ENCODE measurements around the gene GTF3A.

GTF3A gene

DNA sequence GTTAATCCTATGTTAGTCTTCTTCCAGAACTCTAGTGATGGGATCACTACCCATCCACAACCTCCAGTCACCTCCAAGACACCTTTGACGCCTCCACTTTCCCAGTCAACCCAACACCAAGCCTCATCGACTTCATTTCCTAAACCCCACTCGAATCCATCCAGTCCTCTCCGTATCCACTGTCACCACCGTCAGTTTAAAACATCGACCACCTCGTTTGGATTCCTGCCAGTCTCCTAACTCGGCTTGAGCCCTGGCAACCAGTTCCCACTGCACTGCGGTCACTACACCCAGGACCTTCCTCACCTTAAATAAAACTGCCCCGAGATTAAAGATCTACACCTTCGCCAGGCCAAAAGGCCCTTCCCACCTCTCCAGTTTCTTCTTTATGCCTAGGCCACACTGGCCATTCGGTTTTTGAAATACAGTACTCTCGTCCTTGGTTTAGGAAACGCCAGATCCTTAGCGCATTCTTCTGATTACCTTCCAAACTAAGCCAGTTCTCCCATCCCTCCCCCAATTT lies 24.7 kb downstream of the GTF3A start:
- DNase-seq: peak; percentile 57

DNA sequence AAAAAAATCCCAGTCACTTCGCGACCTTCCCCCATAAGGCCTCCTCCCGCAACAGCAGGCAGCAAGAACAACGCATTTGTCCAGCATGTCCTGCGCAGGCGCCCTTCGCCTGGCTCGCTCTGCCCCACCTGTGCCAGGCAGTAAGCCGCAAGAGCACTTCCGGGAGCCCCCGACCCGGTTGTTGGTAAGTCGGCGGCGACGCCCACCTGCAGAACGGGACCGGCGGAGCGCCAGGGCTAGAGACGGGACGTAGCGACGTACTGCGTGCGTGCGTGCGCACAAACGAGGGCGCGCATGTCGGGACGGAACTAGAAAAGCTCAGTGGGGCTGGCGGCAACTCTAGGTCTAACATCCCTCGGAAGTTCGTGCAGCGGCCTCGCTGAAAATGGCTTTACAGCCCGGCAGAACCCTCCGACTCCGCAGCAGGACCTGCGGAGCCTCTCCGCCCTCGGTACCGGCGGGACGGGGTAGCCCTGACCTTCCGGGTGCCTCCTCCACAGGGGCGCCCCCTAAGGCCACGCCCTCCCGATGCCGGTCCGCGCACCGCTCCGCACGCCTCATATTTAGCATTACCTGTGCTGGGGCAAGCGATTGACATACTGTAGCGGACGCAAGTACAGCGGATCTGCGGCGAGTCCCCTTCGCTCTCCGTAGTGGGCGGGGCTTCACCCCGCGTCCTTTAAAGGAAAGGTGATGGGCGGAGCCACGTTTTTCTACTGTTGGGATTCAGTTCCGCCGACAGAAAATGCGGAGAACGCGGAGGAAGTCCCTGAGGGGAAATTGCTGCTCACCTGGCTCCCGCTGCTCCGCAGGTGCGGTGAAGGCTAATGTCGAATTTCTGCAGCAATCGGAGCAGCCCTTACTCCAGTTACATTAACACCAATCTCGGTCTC lies 25.8 kb downstream of the GTF3A start, which contains the start of gene MTIF3:
TSS of gene MTIF3 (minus strand) at position 629 of the 893 bp plus-strand sequence. CDS start 10,116 bp downstream, outside the sequence.
- DNase-seq: peak; percentile 99

DNA sequence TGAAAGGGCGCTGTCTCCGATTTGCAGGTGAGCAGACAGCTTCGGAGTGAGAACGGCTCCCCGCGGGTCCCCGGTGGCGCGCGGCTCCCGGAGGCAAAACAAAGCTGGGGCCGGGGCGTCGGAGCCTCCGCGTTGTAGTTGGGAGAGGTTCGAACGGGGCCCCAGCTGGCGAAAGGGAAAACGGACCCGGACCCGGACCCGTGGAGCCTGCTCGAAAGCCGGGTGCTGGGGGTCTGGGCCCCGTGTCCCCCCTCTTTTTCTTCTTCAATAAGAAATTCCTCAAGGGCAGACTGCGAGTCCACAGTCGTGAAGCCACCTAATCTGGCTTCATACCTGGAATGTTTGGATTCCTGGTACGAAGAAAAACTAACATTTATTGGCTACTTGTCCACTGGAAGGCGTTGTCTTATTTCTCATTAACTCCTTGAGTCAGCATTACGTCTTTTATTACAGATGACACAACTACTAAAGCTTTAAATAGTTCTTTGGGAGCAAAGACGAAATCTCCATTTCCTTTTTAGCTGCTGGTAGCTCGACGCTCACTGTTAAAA lies 26.6 kb downstream of the GTF3A start:
- DNase-seq: peak; percentile 57

- no peak for DNase-seq
These were observed 31.0 kb downstream of the GTF3A start for GRCh38 chr13:27455331-27455855.

- no peak for DNase-seq
These were observed 37.6 kb downstream of the GTF3A start for GRCh38 chr13:27461940-27462584.

DNA sequence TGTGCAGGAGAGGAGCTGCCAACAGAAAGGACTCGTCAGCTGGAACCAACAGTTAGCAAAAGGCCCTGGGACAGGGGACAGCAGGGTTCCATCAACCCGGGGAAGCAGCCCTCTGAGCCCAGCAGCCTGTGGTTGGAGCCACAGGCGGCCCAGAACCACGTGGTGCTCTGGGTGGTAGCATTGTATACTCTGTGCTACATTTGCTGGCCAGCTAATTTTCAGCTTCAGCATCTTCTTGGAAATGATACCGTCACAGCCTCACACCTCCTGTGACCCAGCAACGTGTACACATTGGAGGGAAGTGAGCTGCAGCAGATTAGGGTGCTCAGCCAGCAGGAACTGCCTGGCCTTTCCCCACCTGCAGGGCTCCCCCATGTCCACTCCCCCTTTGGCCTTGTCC lies 39.1 kb downstream of the GTF3A start:
- no peak for DNase-seq

DNA sequence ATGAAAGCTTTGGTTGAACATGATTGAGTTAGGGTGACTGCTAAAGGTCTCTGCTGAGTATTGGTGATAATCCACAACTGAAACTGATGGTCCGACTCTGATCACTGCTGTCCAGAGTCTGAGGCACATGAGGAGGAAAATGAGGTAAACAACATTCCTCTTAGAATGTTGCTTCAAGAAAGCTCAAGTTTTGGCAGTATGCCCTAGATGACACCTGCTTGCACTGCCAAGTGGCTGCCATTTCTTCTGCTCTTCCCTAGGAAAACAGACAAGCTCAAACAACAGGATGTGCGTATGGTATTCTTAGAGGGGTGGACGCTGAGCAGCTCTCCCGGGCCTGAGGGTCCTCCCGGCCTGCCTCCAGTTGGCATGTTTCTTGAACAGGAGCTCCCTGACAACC lies 41.2 kb downstream of the GTF3A start:
- DNase-seq: no peak

DNA sequence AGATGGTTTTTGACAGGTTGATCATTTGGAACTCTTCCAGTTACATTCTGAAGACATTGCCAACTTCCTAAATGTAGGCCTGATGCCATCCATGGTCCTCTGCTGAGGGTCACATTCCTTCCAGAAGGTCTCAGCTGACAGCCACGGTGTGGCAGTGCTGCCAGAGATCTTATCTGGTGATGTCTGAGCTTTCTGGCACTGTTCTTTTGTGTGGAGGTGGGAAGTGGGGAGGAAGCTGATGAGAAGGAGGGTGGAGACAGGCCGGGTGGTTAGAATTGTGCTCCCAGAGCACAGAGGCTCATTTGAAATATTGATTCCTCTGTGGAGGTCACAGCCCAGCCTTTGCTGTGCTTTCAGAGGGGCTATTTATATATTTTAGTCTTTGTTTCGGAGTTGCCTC lies 42.1 kb downstream of the GTF3A start:
- no peak for DNase-seq

GRCh38 chr13:27470075-27470820 lies 45.8 kb downstream of the GTF3A start:
- DNase-seq: no peak

DNA sequence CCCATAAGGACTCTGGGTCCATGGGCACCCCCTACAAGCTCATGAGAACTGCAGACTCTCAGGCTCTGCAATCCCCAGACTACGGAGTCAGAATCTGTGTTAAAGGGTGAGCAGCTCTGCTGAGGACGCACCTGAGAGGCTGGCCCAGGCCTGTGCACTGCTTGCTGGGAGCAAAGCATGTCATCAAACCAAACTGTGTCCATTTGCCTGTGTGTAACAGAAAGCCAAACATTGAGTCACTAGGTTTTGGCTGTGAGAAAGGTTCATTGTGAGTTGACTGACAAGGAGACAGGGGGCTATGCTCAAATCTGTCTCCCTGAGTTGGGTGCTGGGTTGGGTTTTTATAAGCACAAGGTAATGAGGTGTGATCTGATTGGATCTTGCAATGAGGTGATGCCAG lies 48.0 kb downstream of the GTF3A start:
- DNase-seq: no peak

DNA sequence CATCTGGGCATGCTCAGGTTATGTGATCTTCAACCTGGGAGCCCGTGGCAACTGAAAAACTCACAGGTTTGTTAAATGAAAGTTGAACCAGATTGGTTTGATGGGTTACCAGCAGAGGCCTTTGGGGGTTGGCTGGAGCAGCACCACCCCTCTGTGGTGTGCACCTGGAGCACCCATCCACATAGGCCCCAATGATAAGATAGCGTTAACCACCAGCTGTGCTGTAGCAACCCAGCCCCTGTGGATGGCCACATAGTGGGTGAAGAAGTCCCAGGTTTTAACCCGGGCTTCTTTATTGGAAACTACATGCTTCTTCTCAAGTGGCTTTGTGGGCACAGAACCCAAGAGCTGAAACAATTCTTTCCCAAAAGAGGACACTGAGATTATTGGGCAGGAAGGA lies 48.5 kb downstream of the GTF3A start:
- no peak for DNase-seq

DNA sequence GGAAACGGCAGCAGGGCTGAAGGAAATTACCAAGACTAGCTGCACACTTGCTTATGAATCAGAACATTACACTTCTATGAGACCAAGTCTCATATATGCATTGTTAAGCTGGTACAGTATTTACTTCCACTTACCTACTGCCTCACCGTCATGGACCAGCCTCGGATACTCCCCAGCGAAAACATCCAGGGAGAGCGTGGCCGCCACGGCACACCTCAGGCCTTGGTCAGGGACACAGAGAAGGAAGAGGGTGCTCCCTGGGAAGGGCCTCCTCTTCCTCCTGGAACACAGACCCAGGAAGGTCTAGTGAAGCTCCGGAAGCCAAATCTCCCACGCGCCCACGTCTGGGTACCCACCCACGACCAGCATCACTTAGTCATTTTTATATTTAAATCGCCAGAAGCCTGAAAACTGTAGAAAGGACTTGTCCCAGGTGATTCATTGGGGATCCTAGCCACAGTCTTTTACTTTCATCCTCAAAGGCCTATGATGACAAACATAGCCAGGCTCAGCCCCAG lies 50.4 kb downstream of the GTF3A start:
- DNase-seq: no peak

- DNase-seq: no peak
These were observed 52.7 kb downstream of the GTF3A start for GRCh38 chr13:27476943-27477703.

- peak; percentile 74 for DNase-seq
These were observed 57.3 kb downstream of the GTF3A start for GRCh38 chr13:27481766-27482165.

GRCh38 chr13:27482983-27483382 lies 58.6 kb downstream of the GTF3A start:
- DNase-seq: peak; percentile 64

DNA sequence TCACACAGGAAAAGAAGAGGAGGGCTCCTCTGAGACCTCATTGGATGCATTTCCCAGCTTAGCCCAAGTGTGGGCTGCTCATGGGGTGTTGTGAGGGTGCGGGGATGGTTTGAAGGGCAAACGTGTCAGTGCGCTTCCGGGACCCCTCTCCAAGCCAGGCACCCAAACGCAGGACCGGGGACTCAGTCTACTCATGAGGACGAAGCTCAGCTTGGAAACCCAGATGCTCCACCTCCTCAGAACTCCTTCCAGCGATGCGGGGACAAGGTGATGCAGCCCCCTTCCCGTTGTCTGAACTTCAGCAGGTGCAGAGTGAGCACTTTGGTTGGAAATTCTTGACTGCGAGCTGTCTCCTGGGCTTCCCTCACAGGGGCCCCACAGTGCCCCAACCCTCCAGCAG lies 59.0 kb downstream of the GTF3A start:
- DNase-seq: no peak
